ENCODE measurements around the gene UGGT1. TPM values are rescaled to one million over a fixed set of nuclear protein-coding genes. Genes with fewer than 3 reads are reported as not detected.

The UGGT1 gene
- total and polyA plus RNA-seq, 2 donors (not counting 3 experiments of a cell fraction or from before 2014, with no cell fraction given), result 27.6 to 83.2 TPM

DNA sequence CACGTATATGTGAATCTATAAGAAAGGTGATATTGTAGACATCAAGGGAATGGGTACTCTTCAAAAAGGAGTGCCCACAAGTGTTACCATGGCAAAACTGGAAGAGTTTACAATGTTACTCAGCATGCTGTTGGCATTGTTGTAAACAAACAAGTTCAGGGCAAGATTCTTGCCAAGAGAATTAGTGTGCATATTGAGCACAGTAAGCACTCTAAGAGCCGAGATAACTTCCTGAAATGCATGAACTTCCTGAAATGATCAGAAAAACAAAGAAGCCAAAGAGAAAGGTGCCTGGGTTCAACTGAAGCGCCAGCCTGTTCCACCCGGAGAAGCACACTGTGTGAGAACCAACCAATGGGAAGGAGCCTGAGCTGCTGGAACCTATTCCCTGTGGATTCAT is 126.7 kb downstream of the UGGT1 start:
- Histone ChIP-seq H3K9me1 (replicated peaks; ENCODE audit: control insufficient read depth, extremely low read depth, insufficient read depth, low read length) (no peaks in the 10 kb centered on the region), H3K4me3 (replicated peaks in 1 of 3; ENCODE audit: insufficient read depth in 1 of 3, low read depth in 1 of 3, low read length in 3 of 3) (no peak overlapping the region), H4K20me1 (replicated peaks; ENCODE audit: control insufficient read depth, extremely low read depth, insufficient read depth, low read length) (no peaks in the 10 kb centered on the region), H3K4me2 (ENCODE audit: insufficient read depth, low read length) (no peak overlapping the region), H3K27me3 (ENCODE audit: control insufficient read depth in 2 of 2, insufficient read depth in 2 of 2, low read length in 2 of 2) (peaks cover under 1 to 5% of the 10 kb centered on the region in 2 experiments), H3K4me1 (ENCODE audit: control insufficient read depth, extremely low read depth, insufficient read depth, low read length) (no peaks in the 10 kb centered on the region), H3K79me2 (ENCODE audit: control insufficient read depth, insufficient read depth, low read length) (no peaks in the 10 kb centered on the region), H3K9me3 (replicated peaks; ENCODE audit: control insufficient read depth, insufficient read depth, low read length) (no peaks in the 10 kb centered on the region), H2AFZ (ENCODE audit: low read depth, low read length) (no peak overlapping the region), H3K9ac (replicated peaks; ENCODE audit: extremely low read depth, insufficient read depth, low read length) (no peak overlapping the region), H3K27ac (ENCODE audit: insufficient read depth, low read depth, low read length) (no peak overlapping the region), H3K36me3 (ENCODE audit: control insufficient read depth in 2 of 2, extremely low read depth in 1 of 2, insufficient read depth in 2 of 2, low read length in 2 of 2) (no peaks in the 10 kb centered on the region)
- DNase-seq (ENCODE audit: low read depth, low spot score) (no peak), FAIRE-seq (no peak)
- no TSS peak for BruUV-seq (replicated peaks)
- ChIA-PET CTCF (interaction anchor here (1.1 kb wide), 1 partner anchor 48 kb away, joined by 3 read pairs; no protein-coding TSS in a partner anchor), POLR2A (no interaction called here)
- intact Hi-C loops (cut with micrococcal nuclease) (no loop called here), dilution Hi-C loops (cut with MboI; ENCODE audit: extremely low pct_ligation_motif_present, low sequenced_read_pairs) (no loop called here)
- no peak for TF ChIP-seq GATA2 (IDR thresholded peaks at IDR 0.05; ENCODE audit: insufficient read depth, insufficient read length, low read depth, low read length)
- TF ChIP-seq FOS (IDR thresholded peaks at IDR 0.05; ENCODE audit: borderline replicate concordance, insufficient read depth, low read length), result no peak
- no peak for TF ChIP-seq JUN (IDR thresholded peaks at IDR 0.05; ENCODE audit: borderline replicate concordance, insufficient read depth, insufficient read length, low read depth)
- TF ChIP-seq MYC (IDR thresholded peaks at IDR 0.05; ENCODE audit: low read depth, low read length), result no peak
- no peak for TF ChIP-seq POLR2A (IDR thresholded peaks at IDR 0.05; ENCODE audit: low read depth, low read length)
- TF ChIP-seq, protein P1, sequence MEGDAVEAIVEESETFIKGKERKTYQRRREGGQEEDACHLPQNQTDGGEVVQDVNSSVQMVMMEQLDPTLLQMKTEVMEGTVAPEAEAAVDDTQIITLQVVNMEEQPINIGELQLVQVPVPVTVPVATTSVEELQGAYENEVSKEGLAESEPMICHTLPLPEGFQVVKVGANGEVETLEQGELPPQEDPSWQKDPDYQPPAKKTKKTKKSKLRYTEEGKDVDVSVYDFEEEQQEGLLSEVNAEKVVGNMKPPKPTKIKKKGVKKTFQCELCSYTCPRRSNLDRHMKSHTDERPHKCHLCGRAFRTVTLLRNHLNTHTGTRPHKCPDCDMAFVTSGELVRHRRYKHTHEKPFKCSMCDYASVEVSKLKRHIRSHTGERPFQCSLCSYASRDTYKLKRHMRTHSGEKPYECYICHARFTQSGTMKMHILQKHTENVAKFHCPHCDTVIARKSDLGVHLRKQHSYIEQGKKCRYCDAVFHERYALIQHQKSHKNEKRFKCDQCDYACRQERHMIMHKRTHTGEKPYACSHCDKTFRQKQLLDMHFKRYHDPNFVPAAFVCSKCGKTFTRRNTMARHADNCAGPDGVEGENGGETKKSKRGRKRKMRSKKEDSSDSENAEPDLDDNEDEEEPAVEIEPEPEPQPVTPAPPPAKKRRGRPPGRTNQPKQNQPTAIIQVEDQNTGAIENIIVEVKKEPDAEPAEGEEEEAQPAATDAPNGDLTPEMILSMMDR (IDR thresholded peaks at IDR 0.05; ENCODE audit: extremely low read depth in 1 of 2, insufficient read depth in 1 of 2, low read depth in 1 of 2, low read length in 2 of 2), result no peak
- TF ChIP-seq EZH2 (IDR thresholded peaks at IDR 0.05; ENCODE audit: borderline replicate concordance, low read depth, low read length, severe bottlenecking), result no peak
- TF ChIP-seq, protein P2, sequence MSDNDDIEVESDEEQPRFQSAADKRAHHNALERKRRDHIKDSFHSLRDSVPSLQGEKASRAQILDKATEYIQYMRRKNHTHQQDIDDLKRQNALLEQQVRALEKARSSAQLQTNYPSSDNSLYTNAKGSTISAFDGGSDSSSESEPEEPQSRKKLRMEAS (IDR thresholded peaks at IDR 0.05; ENCODE audit: insufficient read depth, insufficient read length), result no peak
- TF ChIP-seq POLR2AphosphoS5 (IDR thresholded peaks at IDR 0.05; ENCODE audit: insufficient read depth, low read depth, low read length), result no peak

Data from endothelial cell of umbilical vein (primary cell).